ENCODE results near the gene TPGS1.
"Not testable (repeated sequence)": the region's sequence is repeated elsewhere in the genome, so short reads cannot be mapped to it uniquely, and the experiment has no call there.

Gene TPGS1

DNA sequence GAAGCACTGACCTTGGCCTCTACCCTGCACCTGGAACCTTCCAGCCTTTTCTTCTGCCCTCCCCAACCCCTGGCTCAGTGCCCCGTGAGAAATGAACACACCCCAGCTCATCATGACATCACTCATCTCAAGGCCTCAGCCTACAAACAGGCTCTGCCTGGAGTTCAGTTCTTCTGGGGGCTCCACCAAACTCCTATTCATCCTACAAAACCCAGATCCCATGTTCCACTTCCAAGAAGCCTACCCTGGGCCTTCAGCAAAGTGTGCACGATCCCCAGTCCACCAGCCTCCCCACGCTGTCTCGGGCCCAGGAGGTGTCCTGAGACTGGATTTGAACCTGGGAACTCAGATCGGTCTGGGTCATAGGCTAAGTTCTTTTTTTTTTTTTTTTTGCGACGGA lies 37.5 kb upstream of the TPGS1 start:
- Mint-ChIP-seq H3K27ac (no peak overlapping the region), H3K27me3 (no peaks in the 10 kb centered on the region), H3K9me3 (ENCODE audit: low read depth) (no peaks in the 10 kb centered on the region), H3K36me3 (no peaks in the 10 kb centered on the region), H3K4me1 (ENCODE audit: low read depth) (no peaks in the 10 kb centered on the region), H3K4me3 (no peak overlapping the region)

DNA sequence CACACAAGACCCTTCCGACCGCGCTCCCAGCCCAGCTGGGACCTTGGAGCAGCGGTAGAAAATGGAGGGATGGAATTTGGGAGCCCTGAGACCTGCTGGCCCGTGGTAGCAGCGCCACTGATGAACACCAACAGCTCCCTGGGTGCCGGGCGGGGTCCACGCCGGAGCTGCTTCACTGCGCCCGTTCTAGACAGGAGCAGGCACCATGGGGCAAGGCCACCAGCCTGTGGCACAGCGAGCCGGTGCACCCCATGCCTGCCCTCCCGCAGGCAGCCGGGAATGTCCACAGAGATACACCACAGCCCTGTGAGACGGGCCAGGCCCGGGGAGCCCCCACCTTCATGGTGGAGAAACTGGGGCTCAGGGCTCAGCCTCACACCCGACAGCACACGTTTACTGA lies 36.6 kb upstream of the TPGS1 start:
- no peaks in the 10 kb centered on the region for H3K27me3 Mint-ChIP-seq
- no peak overlapping the region for H3K27ac Mint-ChIP-seq
- no peak overlapping the region for H3K4me3 Mint-ChIP-seq
- no peaks in the 10 kb centered on the region for H3K9me3 Mint-ChIP-seq (ENCODE audit: low read depth)
- no peaks in the 10 kb centered on the region for H3K36me3 Mint-ChIP-seq
- H3K4me1 Mint-ChIP-seq (ENCODE audit: low read depth), result no peaks in the 10 kb centered on the region

DNA sequence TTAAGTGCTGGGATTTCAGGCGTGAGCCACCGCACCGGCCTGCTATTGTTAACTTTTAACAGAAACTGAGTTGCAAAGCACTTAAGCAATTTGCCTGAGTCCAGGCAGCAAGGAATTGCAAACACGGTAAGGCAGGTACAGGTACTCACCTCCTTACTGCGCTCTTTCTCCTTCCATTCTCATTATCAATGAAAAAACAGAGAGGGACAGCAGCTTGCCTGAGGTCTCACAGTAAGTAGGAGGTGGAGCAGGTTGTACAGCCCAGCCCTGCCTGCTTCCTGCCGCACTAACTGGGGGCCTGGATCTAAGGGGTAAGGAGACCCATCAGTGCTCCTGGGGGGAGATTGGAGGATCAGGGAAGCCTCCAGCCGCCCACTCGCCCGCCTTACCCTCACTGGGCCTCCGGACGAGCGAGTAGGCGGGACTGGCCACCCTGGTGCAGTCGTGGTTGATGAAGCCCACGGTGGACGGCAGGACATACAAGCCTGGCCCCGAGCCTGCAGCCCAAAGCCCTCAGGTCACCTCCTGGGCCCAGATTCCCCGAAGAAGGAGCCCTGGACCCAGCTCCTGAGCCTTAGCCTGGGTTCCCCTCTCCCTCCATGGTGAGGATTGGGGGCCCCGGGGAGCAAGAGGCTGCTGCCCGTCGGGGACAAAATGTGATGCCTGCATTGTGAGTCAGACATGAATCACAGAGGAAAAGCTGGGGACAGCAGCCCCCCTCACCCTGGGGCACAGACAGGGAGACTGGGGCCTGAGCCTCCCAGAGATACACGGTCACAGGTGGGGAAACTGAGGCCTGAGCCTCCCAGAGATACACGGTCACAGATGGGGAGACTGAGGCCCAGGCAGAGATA lies 35.1 kb upstream of the TPGS1 start:
- Mint-ChIP-seq H3K9me3 (ENCODE audit: low read depth) (no peaks in the 10 kb centered on the region), H3K4me1 (ENCODE audit: low read depth) (no peaks in the 10 kb centered on the region), H3K27me3 (no peaks in the 10 kb centered on the region), H3K27ac (no peak overlapping the region), H3K36me3 (no peaks in the 10 kb centered on the region), H3K4me3 (no peak overlapping the region)

DNA sequence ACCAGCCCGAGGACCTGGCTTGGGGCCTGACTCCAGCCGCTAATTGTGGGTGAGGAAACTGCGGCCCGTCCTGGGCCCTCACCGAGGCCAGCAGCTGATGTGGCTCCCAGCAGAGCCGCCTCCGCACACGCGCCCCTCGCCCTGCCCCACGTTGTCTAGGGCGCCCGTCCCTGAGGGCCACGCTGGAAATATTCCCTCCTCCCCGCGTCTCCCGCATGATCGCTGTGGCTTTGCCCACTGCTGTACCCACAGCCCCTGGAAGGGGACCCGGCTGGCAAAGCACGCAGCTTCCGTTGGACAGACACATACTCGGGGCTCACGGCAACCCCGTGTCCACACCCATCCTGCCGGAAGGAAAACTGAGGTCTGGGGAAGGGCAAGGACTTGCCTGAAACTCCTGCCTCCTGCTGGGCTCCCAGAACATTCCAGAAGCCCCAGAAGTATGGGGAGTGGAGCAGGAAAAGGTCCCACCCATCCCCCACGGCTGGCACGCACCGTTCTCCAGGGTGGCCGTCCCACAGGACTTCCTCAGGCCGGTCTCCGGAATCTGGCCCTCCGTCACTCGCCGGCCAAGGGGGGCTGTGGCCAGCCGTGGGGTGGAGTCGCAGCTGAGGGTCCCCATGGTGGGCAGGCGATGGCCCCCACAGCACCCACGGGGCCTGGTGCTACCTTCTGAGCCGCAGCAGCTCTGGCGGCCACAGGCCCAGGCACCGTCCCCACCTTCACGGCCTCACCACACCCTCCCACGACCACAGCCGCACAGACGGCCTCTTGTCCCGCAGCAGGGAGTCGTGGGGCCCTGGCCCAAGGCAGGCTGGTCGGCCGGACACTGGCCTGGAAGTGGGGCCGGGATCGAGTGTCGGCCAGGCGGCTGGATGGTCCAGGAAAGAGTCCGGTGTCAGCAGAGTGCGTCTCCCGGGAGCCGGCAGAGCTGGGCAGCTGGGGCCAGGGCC lies 32.9 kb upstream of the TPGS1 start:
- Mint-ChIP-seq H3K27ac (no peak overlapping the region), H3K27me3 (no peaks in the 10 kb centered on the region), H3K4me1 (ENCODE audit: low read depth) (no peaks in the 10 kb centered on the region), H3K9me3 (ENCODE audit: low read depth) (no peaks in the 10 kb centered on the region), H3K4me3 (no peak overlapping the region), H3K36me3 (no peaks in the 10 kb centered on the region)

DNA sequence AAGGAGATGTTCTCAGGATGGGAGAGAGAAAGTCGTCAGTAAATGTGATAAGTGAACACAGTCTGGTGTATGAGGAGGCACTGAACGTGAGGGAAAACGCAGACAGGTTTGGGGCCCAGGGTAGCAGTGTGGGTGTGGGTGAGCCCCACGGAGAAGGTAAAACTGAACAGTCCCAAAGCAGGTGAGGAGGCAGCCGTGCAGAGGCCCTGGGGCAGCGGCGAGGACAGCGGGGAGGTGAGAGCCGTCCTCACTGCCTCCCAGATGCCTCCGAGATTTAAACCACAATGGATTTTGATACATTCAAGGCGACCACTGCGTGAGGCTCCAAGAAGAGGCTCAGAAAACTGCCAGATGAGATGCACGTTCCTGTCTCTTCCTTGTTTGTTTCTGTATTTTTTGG lies 31.9 kb upstream of the TPGS1 start:
- H3K27ac Mint-ChIP-seq, result no peak overlapping the region
- H3K27me3 Mint-ChIP-seq, result no peaks in the 10 kb centered on the region
- peaks cover 5% of the 10 kb centered on the region for H3K4me1 Mint-ChIP-seq (ENCODE audit: low read depth)
- no peaks in the 10 kb centered on the region for H3K36me3 Mint-ChIP-seq
- no peak overlapping the region for H3K4me3 Mint-ChIP-seq
- H3K9me3 Mint-ChIP-seq (ENCODE audit: low read depth), result no peaks in the 10 kb centered on the region

DNA sequence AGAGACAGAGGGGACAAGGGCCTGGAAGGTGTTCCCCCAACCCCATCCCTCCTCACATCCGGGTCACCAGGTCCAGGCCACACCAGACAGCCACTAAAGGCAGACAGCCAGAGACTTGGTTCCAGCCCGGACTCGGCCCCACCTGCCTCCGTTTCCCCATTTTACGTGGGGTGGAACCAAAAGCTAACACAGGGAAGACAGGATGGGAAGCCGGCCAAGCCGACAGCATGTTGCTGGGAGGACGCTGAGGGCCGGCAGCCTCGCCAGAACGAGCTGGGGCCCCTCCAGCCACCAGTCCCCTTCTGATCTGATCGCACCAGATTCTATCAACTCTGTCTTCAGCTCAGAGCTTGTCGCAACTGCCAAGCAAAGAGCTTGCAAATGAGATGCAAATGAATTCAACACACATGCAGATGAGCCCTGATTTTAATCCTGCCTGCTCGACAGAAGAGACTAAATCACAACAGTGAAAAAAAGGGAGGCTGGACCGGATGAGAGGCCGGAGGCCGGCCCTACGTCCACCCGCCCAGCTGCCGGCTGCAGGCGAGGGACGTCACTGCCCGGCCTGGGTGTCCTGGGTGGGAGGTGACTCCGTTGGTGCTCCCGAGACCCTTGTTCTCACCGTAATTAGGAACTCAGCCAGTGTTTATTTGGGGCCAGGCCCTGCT lies 28.9 kb upstream of the TPGS1 start:
- Mint-ChIP-seq H3K27me3 (no peaks in the 10 kb centered on the region), H3K9me3 (ENCODE audit: low read depth) (no peaks in the 10 kb centered on the region), H3K36me3 (no peaks in the 10 kb centered on the region), H3K4me1 (ENCODE audit: low read depth) (peaks cover 7% of the 10 kb centered on the region), H3K27ac (no peak overlapping the region), H3K4me3 (no peak overlapping the region)

DNA sequence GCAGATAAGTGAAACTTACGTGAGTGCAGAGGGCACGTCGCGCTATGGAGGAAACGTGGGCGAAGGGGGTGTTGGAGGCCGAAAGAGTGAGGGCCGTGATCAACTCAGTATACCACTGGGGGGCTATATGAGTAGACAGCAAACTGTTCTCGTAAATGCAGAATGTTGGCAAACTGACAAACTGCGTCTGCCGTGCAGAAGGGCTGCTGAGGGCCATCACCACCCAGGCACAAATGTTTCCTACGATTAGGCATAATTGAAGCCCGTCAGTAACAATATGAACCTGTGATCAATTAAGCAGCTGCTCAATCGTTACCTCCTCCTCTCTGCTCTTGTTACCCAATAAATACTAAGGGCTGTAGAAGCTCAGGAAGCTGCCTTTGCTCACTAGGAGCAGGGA lies 28.3 kb upstream of the TPGS1 start:
- H3K4me1 Mint-ChIP-seq (ENCODE audit: low read depth), result peaks cover 7% of the 10 kb centered on the region

DNA sequence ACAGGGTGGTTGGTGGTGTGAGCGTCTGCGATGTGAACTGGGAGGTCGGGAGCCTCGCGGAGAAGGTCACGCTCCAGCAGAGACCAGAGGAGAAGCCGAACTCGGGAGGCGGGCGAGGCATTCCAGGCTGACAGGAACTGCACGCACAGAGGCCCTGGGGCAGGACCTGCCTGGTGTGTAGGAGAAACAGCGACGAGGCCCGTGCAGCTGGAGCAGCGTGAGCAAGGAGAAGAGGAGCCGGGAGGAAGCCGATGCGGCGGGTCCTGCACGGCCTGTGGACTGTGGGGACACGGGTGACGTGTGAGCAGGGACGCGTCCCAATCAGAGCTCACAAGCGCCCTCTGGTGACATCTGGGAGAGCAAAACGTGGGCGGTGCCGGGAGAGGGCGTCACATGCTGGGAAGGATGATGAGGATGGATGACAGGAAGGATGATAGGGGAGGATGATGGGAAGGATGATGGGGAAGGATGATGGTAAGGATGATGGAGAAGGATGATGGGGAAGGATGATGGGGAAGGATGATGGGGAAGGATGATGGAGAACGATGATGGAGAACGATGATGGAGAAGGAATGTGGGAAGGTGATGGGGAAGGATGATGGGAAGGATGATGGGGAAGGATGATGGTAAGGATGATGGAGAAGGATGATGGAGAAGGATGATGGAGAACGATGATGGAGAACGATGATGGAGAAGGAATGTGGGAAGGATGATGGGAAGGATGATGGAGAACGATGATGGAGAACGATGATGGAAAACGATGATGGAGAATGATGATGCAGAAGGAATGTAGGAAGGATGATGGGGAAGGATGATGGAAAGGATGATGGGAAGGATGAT lies 27.1 kb upstream of the TPGS1 start:
- Mint-ChIP-seq H3K27ac (peak overlapping the region; percentile 85), H3K9me3 (ENCODE audit: low read depth) (no peaks in the 10 kb centered on the region), H3K4me3 (peak overlapping the region; percentile 25), H3K4me1 (ENCODE audit: low read depth) (peaks cover 7% of the 10 kb centered on the region), H3K36me3 (no peaks in the 10 kb centered on the region), H3K27me3 (peaks cover 5% of the 10 kb centered on the region)

More for the DNA sequence above, 28.3 kb upstream of the TPGS1 start:
- no peak overlapping the region for H3K4me3 Mint-ChIP-seq
- H3K36me3 Mint-ChIP-seq, result no peaks in the 10 kb centered on the region
- no peak overlapping the region for H3K27ac Mint-ChIP-seq
- peaks cover 2% of the 10 kb centered on the region for H3K27me3 Mint-ChIP-seq
- H3K9me3 Mint-ChIP-seq (ENCODE audit: low read depth), result no peaks in the 10 kb centered on the region

DNA sequence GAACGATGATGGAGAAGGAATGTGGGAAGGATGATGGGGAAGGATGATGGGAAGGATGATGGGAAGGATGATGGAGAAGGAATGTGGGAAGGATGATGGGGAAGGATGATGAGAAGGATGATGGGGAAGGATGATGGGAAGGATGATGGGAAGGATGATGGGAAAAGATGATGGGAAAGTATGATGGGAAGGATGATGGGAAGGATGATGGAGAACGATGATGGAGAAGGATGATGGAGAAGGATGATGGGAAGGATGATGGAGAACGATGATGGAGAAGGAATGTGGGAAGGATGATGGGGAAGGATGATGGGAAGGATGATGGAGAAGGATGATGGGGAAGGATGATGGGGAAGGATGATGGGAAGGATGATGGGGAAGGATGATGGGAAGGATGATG lies 26.2 kb upstream of the TPGS1 start:
- not testable (repeated sequence) for H3K4me1 Mint-ChIP-seq (ENCODE audit: low read depth); H3K27me3 Mint-ChIP-seq; H3K9me3 Mint-ChIP-seq (ENCODE audit: low read depth); H3K36me3 Mint-ChIP-seq
- peak overlapping the region; percentile 7 for H3K4me3 Mint-ChIP-seq
- H3K27ac Mint-ChIP-seq, result peak overlapping the region; percentile 66

DNA sequence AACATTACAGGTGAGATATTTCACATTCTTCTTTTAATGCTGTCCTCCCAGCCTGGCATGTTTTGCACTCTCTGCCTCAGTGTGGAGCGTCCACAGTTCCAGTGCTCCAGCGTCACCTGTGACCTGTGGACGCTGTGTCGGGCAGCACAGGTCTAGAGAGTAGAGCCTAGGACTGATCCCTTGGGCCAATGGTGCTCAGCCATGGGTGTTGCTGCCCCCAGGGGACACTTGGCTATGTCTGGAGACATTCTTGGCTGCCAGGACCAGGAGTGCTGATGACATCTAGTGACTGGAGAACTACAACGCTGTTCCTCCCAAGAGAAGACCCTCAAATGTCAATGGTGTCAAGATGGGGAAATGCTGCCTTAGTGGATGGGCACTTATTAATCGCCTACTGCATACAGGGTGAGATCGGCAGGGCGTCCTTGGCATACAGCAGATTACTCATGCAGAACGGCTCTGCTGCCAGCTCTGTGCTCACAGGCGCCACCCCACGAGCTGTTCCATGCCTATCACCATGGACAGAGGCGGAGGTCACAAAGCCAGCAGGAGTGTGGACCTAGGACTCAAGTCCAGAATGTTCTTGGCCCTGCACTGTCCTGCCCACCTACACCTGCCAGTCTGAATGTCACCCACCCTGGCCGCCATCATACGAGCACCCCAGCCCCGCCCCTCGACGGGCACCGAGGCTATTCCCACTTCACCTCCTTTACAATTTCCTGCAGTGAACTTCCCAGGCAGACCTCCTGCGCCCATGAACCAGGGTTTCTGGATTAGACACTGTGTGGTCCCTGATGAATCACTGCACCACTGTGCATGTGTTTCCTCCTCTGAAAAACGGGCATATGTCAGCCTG lies 24.9 kb upstream of the TPGS1 start:
- Mint-ChIP-seq H3K9me3 (ENCODE audit: low read depth) (no peaks in the 10 kb centered on the region), H3K4me1 (ENCODE audit: low read depth) (peaks cover 7% of the 10 kb centered on the region), H3K27me3 (peaks cover 7% of the 10 kb centered on the region), H3K4me3 (no peak overlapping the region), H3K36me3 (no peaks in the 10 kb centered on the region), H3K27ac (no peak overlapping the region)

DNA sequence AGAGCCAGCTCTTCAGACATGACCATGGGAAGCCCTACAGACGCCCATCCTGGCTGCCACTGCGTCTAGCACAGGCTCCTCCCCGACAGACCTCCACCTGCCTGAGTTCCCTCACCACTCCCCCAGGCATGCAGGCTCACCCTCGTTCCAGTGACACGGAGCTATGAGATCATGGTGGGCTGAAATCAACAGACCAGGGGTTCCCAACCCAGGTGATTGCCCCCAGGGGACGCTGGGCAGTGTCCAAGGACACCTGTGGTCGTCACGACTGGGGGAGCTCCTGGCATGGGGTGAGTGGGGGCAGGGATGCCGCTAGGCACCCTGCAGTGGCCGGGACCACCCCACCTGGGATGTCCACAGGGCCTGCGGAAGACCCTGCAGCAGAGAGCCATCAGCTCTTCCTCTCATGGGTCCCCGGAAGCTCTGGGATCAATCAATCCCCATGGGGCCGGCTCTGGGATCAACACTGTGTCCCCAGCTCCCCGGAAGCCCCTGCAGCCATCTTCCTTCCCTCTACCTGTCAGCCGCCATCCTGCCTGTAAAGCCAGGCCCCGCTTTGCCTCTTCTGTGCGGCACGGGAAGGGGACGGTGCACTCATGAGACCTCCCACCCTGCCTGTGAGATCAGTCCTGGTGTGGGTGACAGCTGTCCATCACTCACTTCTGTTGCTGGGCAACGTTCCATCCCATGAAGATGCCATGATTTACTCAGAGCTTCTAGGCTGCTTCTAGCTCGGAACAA lies 23.8 kb upstream of the TPGS1 start:
- peak overlapping the region; percentile 34 for H3K27ac Mint-ChIP-seq
- H3K27me3 Mint-ChIP-seq, result peaks cover 7% of the 10 kb centered on the region
- H3K4me3 Mint-ChIP-seq, result no peak overlapping the region
- no peaks in the 10 kb centered on the region for H3K9me3 Mint-ChIP-seq (ENCODE audit: low read depth)
- peaks cover 12% of the 10 kb centered on the region for H3K4me1 Mint-ChIP-seq (ENCODE audit: low read depth)
- no peaks in the 10 kb centered on the region for H3K36me3 Mint-ChIP-seq

DNA sequence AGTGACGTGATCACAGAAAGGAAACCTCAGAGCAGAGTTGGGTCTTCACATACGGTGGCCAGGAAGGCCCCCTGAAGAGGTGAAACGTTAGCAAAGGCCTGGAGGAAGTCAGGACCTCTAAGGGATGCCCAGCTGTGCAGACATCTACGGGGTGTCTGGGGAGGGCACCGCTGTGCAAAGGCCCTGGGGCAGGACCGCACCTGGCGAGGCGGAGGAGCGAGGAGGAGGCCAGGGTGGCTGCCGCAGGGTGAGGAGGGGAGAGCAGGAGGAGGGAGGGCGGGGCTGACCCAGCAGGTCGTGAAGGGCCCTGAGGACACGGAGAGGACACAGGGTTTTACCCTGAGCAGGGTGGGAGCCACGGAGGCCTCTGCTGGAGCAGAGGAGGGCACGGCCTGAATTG lies 22.8 kb upstream of the TPGS1 start:
- H3K27me3 Mint-ChIP-seq, result peaks cover 7% of the 10 kb centered on the region

DNA sequence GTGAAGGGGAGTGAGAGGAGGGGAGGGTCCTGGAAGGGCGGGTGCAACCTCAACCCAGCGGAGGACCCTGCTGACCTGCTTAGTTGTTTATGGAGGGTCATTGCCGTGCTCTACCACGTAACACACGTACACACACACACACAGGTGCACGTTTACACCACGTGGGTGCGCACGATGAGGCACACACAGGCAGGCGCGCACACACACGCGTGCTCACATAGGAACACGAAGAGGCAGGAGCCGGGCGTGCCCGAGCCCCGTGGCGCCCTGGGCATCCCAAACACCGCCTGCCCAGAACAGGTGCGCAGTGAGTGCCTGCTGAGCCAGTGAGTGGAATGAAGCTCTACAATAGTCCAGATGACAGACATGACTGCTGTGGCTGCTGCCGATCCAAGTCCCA lies 22.2 kb upstream of the TPGS1 start:
- H3K9me3 Mint-ChIP-seq (ENCODE audit: low read depth), result no peaks in the 10 kb centered on the region
- no peak overlapping the region for H3K27ac Mint-ChIP-seq
- peaks cover 9% of the 10 kb centered on the region for H3K4me1 Mint-ChIP-seq (ENCODE audit: low read depth)
- no peaks in the 10 kb centered on the region for H3K36me3 Mint-ChIP-seq
- H3K4me3 Mint-ChIP-seq, result no peak overlapping the region
- H3K27me3 Mint-ChIP-seq, result peaks cover 7% of the 10 kb centered on the region

More for the DNA sequence above, 22.8 kb upstream of the TPGS1 start:
- Mint-ChIP-seq H3K4me3 (no peak overlapping the region), H3K9me3 (ENCODE audit: low read depth) (no peaks in the 10 kb centered on the region), H3K27ac (no peak overlapping the region), H3K4me1 (ENCODE audit: low read depth) (peaks cover 12% of the 10 kb centered on the region), H3K36me3 (no peaks in the 10 kb centered on the region)

Measured in activated naive CD8-positive, alpha-beta T cell (primary cell).